HepG2 (cell line): Measurements from ENCODE around the gene GRK4. TPM values are rescaled to one million over a fixed set of nuclear protein-coding genes. Genes with fewer than 3 reads are reported as not detected.
A peak's percentile ranks its signal among the peaks of the same experiment; 100 is the strongest.

Experiments used
- ATAC-seq: fragments of 200-7000 bp; cut with Tn5 transposase; 3 replicates; pipeline ENCODE4 v1.9.1; 2020; ENCODE audit warnings: mild to moderate bottlenecking, moderate library complexity
- BruUV-seq: library from RNA; stranded (reverse); fragments of 400-500 nt; replicated peaks from 2 replicates; lab custom pipeline; 2021; lab: Mats Ljungman, UMichigan
- CTCF ChIA-PET: fragments of 300-600 bp; formaldehyde crosslinking; extraction: SDS; loops from one replicate; lab custom pipeline; 2021; ENCODE audit warnings: low total read pairs, inconsistent platforms, low intra/inter-chr PET ratio; lab: Yijun Ruan, JAX
- POLR2A ChIA-PET: fragments of 350-600 bp; sonication (Branson Sonifier 250); formaldehyde crosslinking; loops from one replicate; lab custom pipeline; 2020; ENCODE audit warnings: antibody characterized with exemption, inconsistent platforms; lab: Yijun Ruan, JAX
- DNase-seq: peaks from one replicate; pipeline ENCODE4 v3.0.0-alpha.2; 2015; ENCODE audit warnings: low spot score
- FAIRE-seq: peaks from 3 replicates; lab custom pipeline; 2011; peaks lifted over from hg19 to GRCh38; lab: Jason Lieb, UNC
- H2AFZ ChIP-seq: one replicate; pipeline ENCODE4 v1.6.1; 2011; ENCODE audit warnings: low read length, inconsistent platforms
- H3K27ac ChIP-seq: fragments of 300-600 bp; 3 replicates; pipeline ENCODE4 v1.8.0; 2011; ENCODE audit warnings: mixed run types, mild to moderate bottlenecking, mixed read lengths, low read length, inconsistent platforms; ENCODE audit not compliant: insufficient read depth; ENCODE audit errors: extremely low read length
- H3K27me3 ChIP-seq, 2 experiments: fragments of 200-600 bp in 1 of 2; 2 replicates in 1 of 2; 3 replicates in 1 of 2; pipeline versions ENCODE4 v1.6.0 to v1.8.0; 2011; ENCODE audit warnings: low read length in 2 of 2, mild to moderate bottlenecking in 2 of 2, moderate library complexity in 2 of 2, inconsistent platforms in 1 of 2; ENCODE audit not compliant: insufficient read depth in 2 of 2, control insufficient read depth in 1 of 2
- H3K36me3 ChIP-seq, 2 experiments: fragments of 200-600 bp in 1 of 2; replicated peaks in 1 of 2; 2 replicates in 1 of 2; 3 replicates in 1 of 2; pipeline versions ENCODE4 v1.5.1 to v1.8.0; 2011; ENCODE audit warnings: low read length in 2 of 2, inconsistent platforms in 1 of 2; ENCODE audit not compliant: insufficient read depth in 2 of 2, control insufficient read depth in 1 of 2
- H3K4me1 ChIP-seq: 2 replicates; pipeline ENCODE4 v1.5.1; 2012; ENCODE audit warnings: low read length, inconsistent platforms; ENCODE audit not compliant: insufficient read depth
- H3K4me2 ChIP-seq: 2 replicates; pipeline ENCODE4 v1.6.0; 2011; ENCODE audit warnings: low read depth, low read length, inconsistent platforms
- H3K4me3 ChIP-seq, 3 experiments: fragments of 200-600 bp in 1 of 3; sonication (generic), shearing (Covaris generic) in 1 of 3; replicated peaks in 1 of 3; 2 replicates each; pipeline ENCODE4 v1.5.1; 2011 to 2016; ENCODE audit warnings: low read length in 3 of 3, inconsistent platforms in 2 of 3, low read depth in 2 of 3, mild to moderate bottlenecking in 2 of 3, control low read depth in 1 of 3, mixed read lengths in 1 of 3; ENCODE audit not compliant: insufficient read depth in 1 of 3
- H3K79me2 ChIP-seq: one replicate; pipeline ENCODE4 v1.6.1; 2011; ENCODE audit warnings: low read length, inconsistent platforms; ENCODE audit not compliant: insufficient read depth
- H3K9ac ChIP-seq: 2 replicates; pipeline ENCODE4 v1.6.0; 2011; ENCODE audit warnings: mild to moderate bottlenecking, low read depth, low read length, inconsistent platforms; ENCODE audit not compliant: insufficient read depth
- H3K9me3 ChIP-seq: 2 replicates; pipeline ENCODE4 v1.5.1; 2012; ENCODE audit warnings: mild to moderate bottlenecking, low read length
- H4K20me1 ChIP-seq: 2 replicates; pipeline ENCODE4 v1.6.0; 2011; ENCODE audit warnings: inconsistent platforms, mild to moderate bottlenecking, low read length, moderate library complexity; ENCODE audit not compliant: insufficient read depth
- BCL6 ChIP-seq: IDR thresholded peaks from 2 replicates; pipeline ENCODE4 v1.6.1; 2016; ENCODE audit warnings: missing genetic modification reagents, missing compliant biosample characterization
- ERF ChIP-seq: IDR thresholded peaks from 2 replicates; pipeline ENCODE4 v1.6.1; 2018; ENCODE audit warnings: missing biosample characterization, missing genetic modification reagents
- FIP1L1 ChIP-seq: fragments of 200-400 bp; formaldehyde crosslinking; IDR thresholded peaks from 2 replicates; pipeline ENCODE4 v1.6.1; 2018; ENCODE audit warnings: low read depth, mild to moderate bottlenecking, low read length, moderate library complexity, borderline replicate concordance; ENCODE audit not compliant: insufficient read depth
- FOXK2 ChIP-seq: fragments of 450-650 bp; IDR thresholded peaks from 2 replicates; pipeline ENCODE4 v1.6.1; 2016
- GLI4 ChIP-seq: sonication (generic); formaldehyde crosslinking; IDR thresholded peaks from 2 replicates; pipeline ENCODE4 v1.5.1; 2020; ENCODE audit warnings: missing genetic modification reagents, mild to moderate bottlenecking, moderate library complexity, borderline replicate concordance
- HDAC6 ChIP-seq: fragments of 200-600 bp; sonication (generic); IDR thresholded peaks from 2 replicates; pipeline ENCODE4 v1.7.0; 2017; ENCODE audit warnings: mild to moderate bottlenecking, antibody characterized with exemption, low read length, low read depth
- HNRNPL ChIP-seq: fragments of 200-400 bp; formaldehyde crosslinking; IDR thresholded peaks from 2 replicates; pipeline ENCODE4 v1.6.1; 2017; ENCODE audit warnings: mild to moderate bottlenecking, low read depth, low read length
- MTF2 ChIP-seq: sonication (generic); formaldehyde crosslinking; IDR thresholded peaks from 2 replicates; pipeline ENCODE4 v1.5.0; 2020; ENCODE audit warnings: missing genetic modification reagents, borderline replicate concordance
- NR2F6 ChIP-seq, 2 experiments: IDR thresholded peaks; 2 replicates each; pipeline ENCODE4 v1.6.1; 2016; ENCODE audit warnings: antibody characterized with exemption in 1 of 2, mild to moderate bottlenecking in 1 of 2
- ZMYM3 ChIP-seq: sonication (generic); formaldehyde crosslinking; IDR thresholded peaks from 2 replicates; pipeline ENCODE4 v1.5.1; 2020; ENCODE audit warnings: mild to moderate bottlenecking, missing genetic modification reagents
- ZNF160 ChIP-seq: sonication (generic); formaldehyde crosslinking; IDR thresholded peaks from 2 replicates; pipeline ENCODE4 v1.8.0; 2022; ENCODE audit warnings: mild to moderate bottlenecking, inconsistent platforms, missing genetic modification reagents
- ZNF232 ChIP-seq: sonication (generic); formaldehyde crosslinking; IDR thresholded peaks from 2 replicates; pipeline ENCODE4 v1.4.0; 2020; ENCODE audit warnings: missing genetic modification reagents, borderline replicate concordance
- ZNF660 ChIP-seq: sonication (generic); formaldehyde crosslinking; IDR thresholded peaks from 2 replicates; pipeline ENCODE4 v1.5.1; 2020; ENCODE audit warnings: mild to moderate bottlenecking, low read depth, missing genetic modification reagents, borderline replicate concordance
- ZSCAN12 ChIP-seq: sonication (generic); formaldehyde crosslinking; IDR thresholded peaks from 2 replicates; pipeline ENCODE4 v1.9.0; 2021; ENCODE audit warnings: mild to moderate bottlenecking, missing genetic modification reagents
- ZSCAN30 ChIP-seq: sonication (generic); formaldehyde crosslinking; IDR thresholded peaks from 2 replicates; pipeline ENCODE4 v1.5.0; 2020; ENCODE audit warnings: mild to moderate bottlenecking, missing genetic modification reagents
- WGBS: methylation state at CpG from one replicate; pipeline ENCODE4 v1.1.6; 2017; ENCODE audit warnings: low lambda C conversion rate; 5-methylcytosine and 5-hydroxymethylcytosine counted together
- in situ Hi-C: cut with HindIII; loops from 2 replicates; pipeline ENCODE4 v1.10.0; 2017; ENCODE audit warnings: low pct_unique_long_range_greater_than_20kb; ENCODE audit not compliant: extremely low pct_ligation_motif_present
- intact Hi-C: fragments of 100-400 bp; cut with micrococcal nuclease; formaldehyde crosslinking; loops from one replicate; pipeline ENCODE4 v1.10.0; 2022; ENCODE audit not compliant: unreplicated experiment
- polyA plus RNA-seq, 8 experiments: library from polyadenylated mRNA; depleted of rRNA in 3 of 8; stranded (reverse) in 7 of 8; unstranded in 1 of 8; fragments of >200 nt; fragmentation: Illumina TruSeq in 4 of 8; extraction: Trizol in 4 of 8; gene quantifications; 2 replicates each; pipeline versions ENCODE4 v1.2.1 to v1.2.3, GENCODE V29; 2011 to 2016; ENCODE audit warnings: low read depth in 4 of 8, missing spikeins in 1 of 8, mixed read lengths in 1 of 8; ENCODE audit not compliant: insufficient read depth in 1 of 8
- total RNA-seq, 5 experiments: library from RNA; depleted of rRNA; stranded (reverse); fragments of >200 nt; fragmentation: Illumina TruSeq; extraction: Trizol; gene quantifications; 2 replicates each; pipeline ENCODE4 v1.2.3, GENCODE V29; 2016; ENCODE audit warnings: low read depth in 1 of 5
- TF ChIP-seq, protein P1 (sequence below): sonication (generic); formaldehyde crosslinking; IDR thresholded peaks from 2 replicates; pipeline ENCODE4 v1.5.1; 2020; ENCODE audit warnings: missing genetic modification reagents, mild to moderate bottlenecking, borderline replicate concordance

The GRK4 gene
- total and polyA plus RNA-seq, 2 of the 13 experiments (the other 11 are each of a cell fraction or from before 2014, with no cell fraction given), result 1.8 to 2.0 TPM

DNA sequence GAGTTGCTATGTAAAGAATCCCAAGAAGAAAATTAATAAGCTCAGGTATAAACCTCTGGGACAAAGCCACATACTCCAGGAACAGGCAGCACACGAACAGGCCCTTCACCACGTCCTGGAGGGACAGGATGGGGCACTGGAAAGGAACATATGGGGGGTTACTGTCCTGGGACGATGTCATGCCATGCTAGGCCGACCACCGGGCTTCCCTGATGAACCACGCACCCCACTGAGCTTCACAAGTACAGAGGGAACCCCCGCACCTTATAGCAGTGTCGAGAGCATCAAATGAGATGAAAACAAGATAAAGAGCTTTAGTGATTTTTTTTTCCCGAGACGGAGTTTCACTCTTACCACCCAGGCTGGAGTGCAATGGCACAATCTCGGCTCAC is 19.3 kb upstream of the GRK4 start:
- TF ChIP-seq MTF2 (CRISPR knock-in tag), result no peak
- no peak for TF ChIP-seq ZNF232 (CRISPR knock-in tag)
- in situ Hi-C loops, result no loop called here
- H4K20me1 ChIP-seq, result 0 out of 2 replicates have a peak, but pooled peaks cover 5% of the 10 kb centered on the region
- FAIRE-seq, result no peak
- H3K9me3 ChIP-seq, result no peaks in the 10 kb centered on the region
- no peak for DNase-seq
- no peak overlapping the region for H3K4me2 ChIP-seq
- ChIA-PET POLR2A (interaction anchor here (1.3 to 2.6 kb wide), 2 partner anchors 14 to 19 kb away, joined by 3 to 5 read pairs; partner anchors contain the start of genes GRK4 and NOP14), CTCF (no interaction called here)
- H3K36me3 ChIP-seq, result peaks cover 57 to 93% of the 10 kb centered on the region in 2 experiments
- intact Hi-C loops, result no loop called here
- 95% methylated on average over 11 of the region's 11 CpGs for WGBS
- no peaks in the 10 kb centered on the region for H3K79me2 ChIP-seq
- no peak for ATAC-seq
- no peak overlapping the region for H2AFZ ChIP-seq
- H3K27ac ChIP-seq, result no peak overlapping the region
- no peak overlapping the region for H3K4me3 ChIP-seq
- no peak overlapping the region for H3K9ac ChIP-seq
- TSS peak; percentile 21 for BruUV-seq
- no peaks in the 10 kb centered on the region for H3K27me3 ChIP-seq
- H3K4me1 ChIP-seq, result no peaks in the 10 kb centered on the region

DNA sequence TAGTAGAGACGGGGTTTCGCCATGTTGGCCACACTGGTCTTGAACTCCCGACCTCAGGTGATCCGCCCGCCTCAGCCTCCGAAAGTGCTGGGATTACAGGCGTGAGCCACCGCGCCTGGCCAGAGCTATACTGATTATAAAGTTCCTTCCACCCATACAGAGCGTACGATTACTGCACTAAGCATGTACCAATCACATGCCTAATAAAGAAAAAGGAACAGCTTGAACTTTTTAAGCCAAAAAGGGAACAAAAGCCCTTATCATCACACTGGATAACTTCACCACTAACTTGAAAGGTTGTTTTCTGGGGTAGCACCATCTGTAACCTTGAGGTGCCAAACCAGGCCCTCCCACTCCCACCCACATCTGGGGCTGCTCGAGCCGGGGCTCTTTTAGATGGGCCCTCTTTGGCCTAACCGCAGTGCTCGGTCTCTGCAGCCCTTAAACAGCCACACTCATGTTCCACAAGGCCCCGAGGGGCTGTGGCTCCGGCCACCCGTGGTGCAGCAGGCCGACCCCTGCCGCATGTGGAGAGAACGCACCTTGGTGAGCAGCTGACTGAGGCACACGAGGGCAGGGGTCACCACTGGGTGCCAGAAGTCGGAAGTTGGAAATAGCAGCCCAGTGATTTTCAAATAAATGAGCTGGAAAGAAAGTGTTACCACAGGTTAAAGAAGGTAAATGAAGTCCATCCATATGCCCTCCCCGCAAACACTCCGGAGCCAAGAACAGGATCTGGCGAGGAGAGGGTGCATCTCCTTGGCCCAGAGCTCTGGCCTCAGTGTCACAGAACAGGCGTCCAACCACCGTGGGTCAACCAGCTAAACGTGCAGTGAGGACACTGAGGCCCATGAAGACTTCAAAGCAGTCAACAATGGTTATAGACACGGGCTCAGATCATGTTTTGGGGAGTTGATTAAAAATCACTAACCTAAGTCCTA is 18.5 kb upstream of the GRK4 start:
- H3K27me3 ChIP-seq, result no peaks in the 10 kb centered on the region
- H3K9ac ChIP-seq, result no peak overlapping the region
- H3K4me1 ChIP-seq, result no peaks in the 10 kb centered on the region
- 0 out of 2 replicates have a peak, but pooled peaks cover 5% of the 10 kb centered on the region for H4K20me1 ChIP-seq
- POLR2A ChIA-PET, result interaction anchor here (1.3 to 2.6 kb wide), 2 partner anchors 14 to 19 kb away, joined by 3 to 5 read pairs; partner anchors contain the start of genes GRK4 and NOP14
- BruUV-seq, result no TSS peak
- intact Hi-C loops (no loop called here), in situ Hi-C loops (no loop called here)
- no peaks in the 10 kb centered on the region for H3K79me2 ChIP-seq
- ATAC-seq (no peak), DNase-seq (no peak), FAIRE-seq (no peak)
- no peak overlapping the region for H3K4me3 ChIP-seq
- no peak overlapping the region for H2AFZ ChIP-seq
- H3K9me3 ChIP-seq, result no peaks in the 10 kb centered on the region
- H3K27ac ChIP-seq, result no peak overlapping the region
- 98% methylated on average over 23 of the region's 30 CpGs for WGBS
- peaks cover 55 to 93% of the 10 kb centered on the region in 2 experiments for H3K36me3 ChIP-seq
- CTCF ChIA-PET, result no interaction called here
- no peak for TF ChIP-seq ZSCAN30 (CRISPR knock-in tag)
- TF ChIP-seq, protein P1, sequence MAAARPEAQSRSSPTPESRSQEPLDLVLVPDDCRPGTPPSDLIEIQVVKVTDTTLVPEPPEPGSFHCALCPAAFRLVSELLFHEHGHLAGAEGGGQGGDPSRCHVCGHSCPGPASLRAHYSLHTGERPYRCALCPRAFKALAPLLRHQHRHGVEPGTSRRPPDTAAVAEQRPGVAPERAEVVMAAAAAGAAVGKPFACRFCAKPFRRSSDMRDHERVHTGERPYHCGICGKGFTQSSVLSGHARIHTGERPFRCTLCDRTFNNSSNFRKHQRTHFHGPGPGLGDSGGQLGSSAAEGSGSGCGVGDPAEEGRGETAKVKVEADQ (CRISPR knock-in tag), result no peak
- no peak for TF ChIP-seq NR2F6 (IDR thresholded peaks at IDR 0.05)
- TF ChIP-seq NR2F6 (CRISPR knock-in tag; IDR thresholded peaks at IDR 0.05), result no peak
- no peak for TF ChIP-seq FIP1L1
- no peak for TF ChIP-seq ERF
- no peak for TF ChIP-seq ZMYM3 (CRISPR knock-in tag)
- TF ChIP-seq FOXK2, result no peak
- TF ChIP-seq BCL6 (CRISPR knock-in tag), result no peak
- TF ChIP-seq ZNF660 (CRISPR knock-in tag), result no peak
- TF ChIP-seq HDAC6, result no peak
- no peak for TF ChIP-seq ZNF160
- TF ChIP-seq ZSCAN12 (CRISPR knock-in tag), result no peak
- no peak for TF ChIP-seq HNRNPL
- no peak for TF ChIP-seq GLI4 (CRISPR knock-in tag)
- H3K4me2 ChIP-seq, result no peak overlapping the region
